Neuronal stem cell (in vitro differentiated cells): ENCODE results near the gene HSFX3.
"Not testable (repeated sequence)": the region's sequence is repeated elsewhere in the genome, so short reads cannot be mapped to it uniquely, and the experiment has no call there.

ENCODE experiments used
- DNase-seq: peaks from one replicate; pipeline ENCODE4 v3.0.0-alpha.2; 2013; ENCODE audit warnings: low spot score
- H2AFZ ChIP-seq: one replicate; pipeline ENCODE4 v1.6.1; 2013; ENCODE audit warnings: mild to moderate bottlenecking, low read length, inconsistent platforms
- H2AK5ac ChIP-seq: 2 replicates; pipeline ENCODE4 v1.6.1; 2013; ENCODE audit warnings: low read depth, mild to moderate bottlenecking, inconsistent platforms, low read length, moderate library complexity, mixed read lengths
- H2BK120ac ChIP-seq: 2 replicates; pipeline ENCODE4 v1.6.1; 2013; ENCODE audit warnings: low read depth, mild to moderate bottlenecking, inconsistent platforms, low read length, moderate library complexity, mixed read lengths
- H2BK12ac ChIP-seq: one replicate; pipeline ENCODE4 v1.6.1; 2013; ENCODE audit warnings: low read length, inconsistent platforms
- H2BK15ac ChIP-seq: 2 replicates; pipeline ENCODE4 v1.6.1; 2013; ENCODE audit warnings: mild to moderate bottlenecking, low read length, inconsistent platforms, mixed read lengths
- H2BK5ac ChIP-seq: one replicate; pipeline ENCODE4 v1.6.1; 2013; ENCODE audit warnings: inconsistent platforms, mild to moderate bottlenecking, low read length, moderate library complexity
- H3K14ac ChIP-seq: one replicate; pipeline ENCODE4 v1.6.1; 2013; ENCODE audit warnings: low read length, inconsistent platforms
- H3K18ac ChIP-seq: 2 replicates; pipeline ENCODE4 v1.6.1; 2013; ENCODE audit warnings: low read length, inconsistent platforms
- H3K23ac ChIP-seq: 2 replicates; pipeline ENCODE4 v1.6.1; 2013; ENCODE audit warnings: low read depth, mild to moderate bottlenecking, mixed read lengths, low read length, inconsistent platforms; ENCODE audit not compliant: poor library complexity
- H3K27ac ChIP-seq: replicated peaks from 3 replicates; pipeline ENCODE4 v1.5.1; 2013; ENCODE audit warnings: low read length, inconsistent platforms
- H3K27me3 ChIP-seq, 3 experiments: 2 replicates each; pipeline ENCODE4 v1.6.1; 2013; ENCODE audit warnings: low read length in 3 of 3, mild to moderate bottlenecking in 2 of 3, inconsistent platforms in 1 of 3, low read depth in 1 of 3, mixed read lengths in 1 of 3, moderate library complexity in 1 of 3; ENCODE audit not compliant: control insufficient read depth in 3 of 3, insufficient read depth in 3 of 3
- H3K36me3 ChIP-seq, 2 donors: replicated peaks in 1 of 2; 2 replicates each; pipeline ENCODE4 v1.6.1; 2013; ENCODE audit warnings: low read length in 2 of 2; ENCODE audit not compliant: control insufficient read depth in 2 of 2, insufficient read depth in 2 of 2
- H3K4ac ChIP-seq: 2 replicates; pipeline ENCODE4 v1.6.1; 2013; ENCODE audit warnings: inconsistent platforms, mild to moderate bottlenecking, low read length, moderate library complexity
- H3K4me1 ChIP-seq, 2 donors: 1 replicate in 1 of 2; 2 replicates in 1 of 2; pipeline ENCODE4 v1.6.1; 2013; ENCODE audit warnings: low read length in 2 of 2, low read depth in 1 of 2; ENCODE audit not compliant: control insufficient read depth in 2 of 2, insufficient read depth in 1 of 2
- H3K4me2 ChIP-seq: one replicate; pipeline ENCODE4 v1.6.1; 2013; ENCODE audit warnings: mild to moderate bottlenecking, low read length, inconsistent platforms; ENCODE audit not compliant: insufficient read depth, poor library complexity, severe bottlenecking
- H3K4me3 ChIP-seq, 2 donors: 2 replicates each; pipeline ENCODE4 v1.5.1; 2013; ENCODE audit warnings: low read length in 2 of 2, mild to moderate bottlenecking in 2 of 2, inconsistent platforms in 1 of 2, moderate library complexity in 1 of 2
- H3K79me1 ChIP-seq: one replicate; pipeline ENCODE4 v1.6.1; 2013; ENCODE audit warnings: low read depth, mild to moderate bottlenecking, inconsistent platforms, low read length, moderate library complexity
- H3K9ac ChIP-seq: one replicate; pipeline ENCODE4 v1.6.1; 2013; ENCODE audit warnings: mild to moderate bottlenecking, low read depth, low read length, inconsistent platforms; ENCODE audit not compliant: poor library complexity
- H3K9me3 ChIP-seq, 2 donors: replicated peaks in 1 of 2; 2 replicates each; pipeline versions ENCODE3 to v1.6.1; 2013; ENCODE audit warnings: low read length in 2 of 2, mild to moderate bottlenecking in 2 of 2, inconsistent platforms in 1 of 2, low read depth in 1 of 2, mixed read lengths in 1 of 2, moderate library complexity in 1 of 2; ENCODE audit not compliant: control insufficient read depth in 2 of 2, insufficient read depth in 1 of 2
- H4K8ac ChIP-seq: one replicate; pipeline ENCODE4 v1.6.1; 2013; ENCODE audit warnings: low read depth, mild to moderate bottlenecking, inconsistent platforms, low read length, moderate library complexity
- H4K91ac ChIP-seq: one replicate; pipeline ENCODE4 v1.6.1; 2013; ENCODE audit warnings: low read length, low read depth, mild to moderate bottlenecking, inconsistent platforms; ENCODE audit not compliant: poor library complexity
- WGBS, 2 donors: extraction: QIAGEN DNeasy Blood & Tissue Kit; methylation state at CpG; one replicate each; pipeline ENCODE4 v1.1.7; 2013; ENCODE audit warnings: missing lambda C conversion rate in 2 of 2, mixed read lengths in 1 of 2; ENCODE audit not compliant: insufficient read length in 2 of 2, insufficient replicate concordance in 1 of 2; ENCODE audit errors: extremely low coverage in 2 of 2; 5-methylcytosine and 5-hydroxymethylcytosine counted together

Gene HSFX3

GRCh38 chrX:149590993-149591392, 41.3 kb upstream of the HSFX3 start:
- not testable (repeated sequence) for H3K4me1 ChIP-seq, H3K18ac ChIP-seq, H2BK15ac ChIP-seq, H3K79me1 ChIP-seq, H2AFZ ChIP-seq, H3K9me3 ChIP-seq, H3K27ac ChIP-seq, H3K23ac ChIP-seq, H3K4me2 ChIP-seq, H4K91ac ChIP-seq, DNase-seq, H4K8ac ChIP-seq, H2BK120ac ChIP-seq, H3K9ac ChIP-seq, H3K4ac ChIP-seq, H3K4me3 ChIP-seq, H2BK12ac ChIP-seq, H3K14ac ChIP-seq, H3K27me3 ChIP-seq, H2AK5ac ChIP-seq, H3K36me3 ChIP-seq, H2BK5ac ChIP-seq
- WGBS, 2 donors, result no CpG with 5 or more reads among the region's 7 CpGs

- WGBS, 2 donors, result no CpG with 5 or more reads among the region's 12 CpGs
- H3K27me3 ChIP-seq, H2AK5ac ChIP-seq, H4K8ac ChIP-seq, H2BK15ac ChIP-seq, H3K9me3 ChIP-seq, H3K4me2 ChIP-seq, H3K4me3 ChIP-seq, H4K91ac ChIP-seq, H2BK5ac ChIP-seq, H3K4me1 ChIP-seq, H2BK120ac ChIP-seq, H3K36me3 ChIP-seq, H3K14ac ChIP-seq, H2BK12ac ChIP-seq, H2AFZ ChIP-seq, H3K79me1 ChIP-seq, H3K18ac ChIP-seq, H3K9ac ChIP-seq, H3K27ac ChIP-seq, DNase-seq, H3K23ac ChIP-seq, H3K4ac ChIP-seq: not testable (repeated sequence)
Observed at GRCh38 chrX:149587359-149587758, 37.6 kb upstream of the HSFX3 start, which contains the start of gene MAGEA9B. MAGEA9B (minus strand) TSS chrX:149587459; CDS start chrX:149583179, 4,280 bp downstream.

GRCh38 chrX:149585631-149586030, 35.9 kb upstream of the HSFX3 start:
- not testable (repeated sequence) for H3K27ac ChIP-seq, H4K91ac ChIP-seq, H3K14ac ChIP-seq, H3K9ac ChIP-seq, H3K9me3 ChIP-seq, H3K4me3 ChIP-seq, H2AK5ac ChIP-seq, H3K4ac ChIP-seq, H3K36me3 ChIP-seq, H3K27me3 ChIP-seq, H3K23ac ChIP-seq, H2BK15ac ChIP-seq, H3K4me1 ChIP-seq, H2AFZ ChIP-seq, H3K79me1 ChIP-seq, H2BK12ac ChIP-seq, H2BK120ac ChIP-seq, H3K4me2 ChIP-seq, DNase-seq, H4K8ac ChIP-seq, H3K18ac ChIP-seq, H2BK5ac ChIP-seq
- WGBS, 2 donors, result no CpG with 5 or more reads among the region's 17 CpGs

- not testable (repeated sequence) for H3K18ac ChIP-seq, H3K4me3 ChIP-seq, DNase-seq, H2AFZ ChIP-seq, H3K23ac ChIP-seq, H3K79me1 ChIP-seq, H3K27me3 ChIP-seq, H3K9ac ChIP-seq, H3K27ac ChIP-seq, H3K36me3 ChIP-seq, H3K4me1 ChIP-seq, H3K9me3 ChIP-seq, H3K4me2 ChIP-seq, H3K14ac ChIP-seq, H3K4ac ChIP-seq, H2BK5ac ChIP-seq, H4K8ac ChIP-seq, H4K91ac ChIP-seq, H2BK12ac ChIP-seq, H2BK120ac ChIP-seq, H2BK15ac ChIP-seq, H2AK5ac ChIP-seq
- WGBS, 2 donors, result no CpG with 5 or more reads among the region's 1 CpG
Observed at GRCh38 chrX:149573456-149573855, 23.7 kb upstream of the HSFX3 start.
